Activated CD4-positive, alpha-beta T cell treated with anti-CD3 and anti-CD28 coated beads for 36 hours (primary cell): ENCODE data around the gene SPNS1. TPM values are rescaled to one million over a fixed set of nuclear protein-coding genes. Genes with fewer than 3 reads are reported as not detected.
A peak's percentile ranks its signal among the peaks of the same experiment; 100 is the strongest.
"Not testable (repeated sequence)": the region's sequence is repeated elsewhere in the genome, so short reads cannot be mapped to it uniquely, and the experiment has no call there.

Experiments
- ATAC-seq: fragments of 200-7000 bp; cut with Tn5 transposase; one replicate; pipeline ENCODE4 v1.10.0; 2021; ENCODE audit warnings: mild to moderate bottlenecking, moderate library complexity
- CTCF ChIA-PET: fragments of 350-600 bp; sonication (Branson Sonifier 250); formaldehyde crosslinking; loops from one replicate; lab custom pipeline; 2021; ENCODE audit warnings: antibody characterized with exemption; lab: Charles Lee
- POLR2A ChIA-PET: fragments of 350-600 bp; sonication (Branson Sonifier 250); formaldehyde crosslinking; loops from one replicate; lab custom pipeline; 2021; ENCODE audit warnings: antibody characterized with exemption, inconsistent platforms; lab: Charles Lee
- DNase-seq: peaks from one replicate; pipeline ENCODE4 v3.0.0-alpha.2; 2020
- H3K27ac Mint-ChIP-seq: one replicate; pipeline ENCODE4 v1.8.0; 2021; ENCODE audit warnings: mixed read lengths
- H3K27me3 Mint-ChIP-seq: one replicate; pipeline ENCODE4 v1.8.0; 2021; ENCODE audit warnings: mixed read lengths
- H3K36me3 Mint-ChIP-seq: one replicate; pipeline ENCODE4 v1.8.0; 2021; ENCODE audit warnings: low read depth, mixed read lengths
- H3K4me1 Mint-ChIP-seq: one replicate; pipeline ENCODE4 v1.8.0; 2021; ENCODE audit warnings: mixed read lengths
- H3K4me3 Mint-ChIP-seq: one replicate; pipeline ENCODE4 v1.8.0; 2021; ENCODE audit warnings: mild to moderate bottlenecking, moderate library complexity, mixed read lengths
- H3K9me3 Mint-ChIP-seq: one replicate; pipeline ENCODE4 v1.8.0; 2021; ENCODE audit warnings: low read depth, mixed read lengths
- intact Hi-C, 2 experiments: fragments of 100-400 bp; cut with DNase I in 1 of 2; cut with micrococcal nuclease in 1 of 2; formaldehyde crosslinking; loops; one replicate each; pipeline versions ENCODE4 v1.14.2 to v1.15.1; 2022 to 2024; cut with DNase I, micrococcal nuclease
- total RNA-seq, 2 experiments: library from RNA; stranded (reverse); gene quantifications; one replicate each; pipeline ENCODE4 v1.2.3, GENCODE V29; 2021

Gene SPNS1
- total RNA-seq, 2 experiments from 2014 or later = 12.7 to 14.2 TPM

DNA sequence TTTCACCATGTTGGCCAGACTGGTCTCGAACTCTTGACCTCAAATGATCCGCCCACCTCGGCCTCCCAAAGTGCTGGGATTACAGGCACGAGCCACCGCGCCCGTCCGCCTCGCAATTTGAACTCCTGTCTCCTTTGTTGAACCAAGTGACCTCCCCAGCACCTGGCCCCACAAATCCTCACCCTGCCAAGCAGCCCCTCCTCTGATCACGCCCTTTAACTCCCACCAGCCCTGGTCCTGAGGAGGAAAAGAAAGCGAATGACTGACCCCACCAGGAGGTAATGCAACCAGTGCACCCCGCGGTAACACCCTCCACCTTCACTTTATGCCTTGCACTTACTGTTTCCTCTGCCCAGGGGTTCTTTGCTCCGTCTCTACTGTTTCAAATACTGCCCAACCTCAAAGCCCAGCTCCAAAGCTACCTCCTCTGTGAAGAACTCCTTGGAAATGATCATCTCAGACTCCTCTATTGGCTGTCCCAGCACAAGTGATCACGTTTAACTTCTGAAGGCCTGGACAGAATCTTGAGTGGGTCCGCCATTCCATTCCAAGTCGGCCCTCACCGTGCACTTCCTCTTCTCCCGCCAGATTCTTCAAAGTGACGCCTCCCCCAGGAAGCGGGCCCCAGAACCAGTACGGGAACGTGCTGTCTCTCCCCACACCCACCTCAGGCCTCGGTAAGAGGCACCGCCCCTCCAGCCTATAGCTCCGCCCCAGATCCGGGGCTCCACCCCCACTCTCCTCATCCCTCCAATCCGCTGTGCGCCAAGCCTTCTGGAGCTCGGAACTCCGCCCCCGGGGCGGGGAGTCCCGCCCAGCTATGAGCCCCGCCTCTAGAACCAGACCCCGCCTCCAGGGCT lies 38.4 kb upstream of the SPNS1 start:
- ChIA-PET CTCF (interaction anchor here (0.6 to 1.6 kb wide), 7 partner anchors 9 to 63 kb away, joined by 3 to 34 read pairs (median 4); partner anchors contain the start of gene NFATC2IP), POLR2A (interaction anchor here (0.6 to 1.1 kb wide), 6 partner anchors 9 to 58 kb away, joined by 3 to 8 read pairs (median 4); partner anchors contain the start of gene ATP2A1)
- Mint-ChIP-seq H3K4me3 (peak overlapping the region; percentile 71), H3K9me3 (no peaks in the 10 kb centered on the region), H3K27ac (peak overlapping the region; percentile 83), H3K4me1 (peaks cover 14% of the 10 kb centered on the region), H3K27me3 (no peaks in the 10 kb centered on the region), H3K36me3 (no peaks in the 10 kb centered on the region)
- peak; percentile 95 for DNase-seq
- intact Hi-C loops = loop anchor here (1.0 to 2.0 kb wide), 6 partner anchors 11 to 112 kb away; partner anchors contain the start of genes NFATC2IP (in 2 of the 2), RABEP2 (in 1 of the 2), SH2B1 (in 1 of the 2) and TUFM (in 1 of the 2)
- peak; percentile 100 for ATAC-seq

DNA sequence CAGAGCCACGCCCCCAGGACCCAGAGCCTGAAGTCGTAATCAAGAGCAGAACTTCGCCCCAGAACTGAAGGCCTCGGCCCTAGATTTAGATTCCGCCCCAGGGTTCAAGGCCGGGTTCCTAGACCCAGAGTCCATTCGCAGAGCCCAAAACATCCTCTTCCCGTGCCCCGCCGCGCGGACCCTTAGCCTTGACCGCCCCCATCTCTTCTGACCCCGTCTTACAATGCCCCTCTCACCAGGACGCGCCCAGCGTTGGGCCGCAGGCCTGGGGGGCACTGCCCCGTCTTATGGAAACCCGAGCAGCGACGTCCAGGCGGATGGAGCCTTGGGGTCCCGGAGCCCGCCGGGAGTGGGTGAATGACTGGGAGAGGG lies 37.8 kb upstream of the SPNS1 start:
- peaks cover 14% of the 10 kb centered on the region for H3K4me1 Mint-ChIP-seq
- no peaks in the 10 kb centered on the region for H3K27me3 Mint-ChIP-seq
- CTCF ChIA-PET = interaction anchor here (0.6 to 1.6 kb wide), 7 partner anchors 8 to 64 kb away, joined by 3 to 34 read pairs (median 4); partner anchors contain the start of gene NFATC2IP
- peak overlapping the region; percentile 71 for H3K4me3 Mint-ChIP-seq
- POLR2A ChIA-PET = interaction anchor here (0.6 to 1.1 kb wide), 6 partner anchors 9 to 59 kb away, joined by 3 to 8 read pairs (median 4); partner anchors contain the start of gene ATP2A1
- H3K27ac Mint-ChIP-seq = peak overlapping the region; percentile 83
- intact Hi-C loops = loop anchor here (1.0 to 2.0 kb wide), 6 partner anchors 11 to 112 kb away; partner anchors contain the start of genes NFATC2IP (in 2 of the 2), RABEP2 (in 1 of the 2), SH2B1 (in 1 of the 2) and TUFM (in 1 of the 2)
- ATAC-seq (no peak), DNase-seq (no peak)
- H3K9me3 Mint-ChIP-seq = no peaks in the 10 kb centered on the region
- H3K36me3 Mint-ChIP-seq = no peaks in the 10 kb centered on the region

DNA sequence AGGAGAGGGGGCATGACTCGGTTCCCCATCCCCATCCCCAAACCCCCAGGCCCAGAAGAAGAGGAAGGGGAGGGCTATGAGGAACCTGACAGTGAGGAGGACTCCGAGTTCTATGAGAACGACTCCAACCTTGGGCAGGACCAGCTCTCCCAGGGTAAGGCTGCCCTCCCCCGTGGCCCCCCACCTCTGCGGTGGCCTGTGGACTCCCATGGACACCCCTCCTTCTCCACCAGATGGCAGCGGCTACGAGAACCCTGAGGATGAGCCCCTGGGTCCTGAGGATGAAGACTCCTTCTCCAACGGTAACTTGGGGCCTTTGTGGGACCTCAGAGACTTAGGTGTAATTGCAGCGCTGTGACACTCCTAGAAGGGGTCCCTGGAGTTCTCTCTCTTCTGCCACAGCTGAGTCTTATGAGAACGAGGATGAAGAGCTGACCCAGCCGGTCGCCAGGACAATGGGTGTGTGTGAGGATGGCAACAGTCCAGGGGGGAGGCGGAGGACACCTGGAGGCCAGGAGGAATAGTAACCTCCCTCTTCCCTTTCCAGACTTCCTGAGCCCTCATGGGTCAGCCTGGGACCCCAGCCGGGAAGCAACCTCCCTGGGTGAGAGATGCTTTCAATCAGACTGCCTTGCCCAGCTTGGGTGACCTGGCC lies 37.2 kb upstream of the SPNS1 start:
- Mint-ChIP-seq H3K4me3 (no peak overlapping the region), H3K27ac (no peak overlapping the region), H3K9me3 (no peaks in the 10 kb centered on the region), H3K4me1 (peaks cover 14% of the 10 kb centered on the region), H3K27me3 (no peaks in the 10 kb centered on the region), H3K36me3 (no peaks in the 10 kb centered on the region)
- ChIA-PET POLR2A (interaction anchor here (0.6 to 0.8 kb wide), 2 partner anchors 9 to 99 kb away, joined by 8 to 10 read pairs; no protein-coding TSS in a partner anchor), CTCF (interaction anchor here (0.6 to 1.6 kb wide), 6 partner anchors 8 to 64 kb away, joined by 3 to 34 read pairs (median 4); partner anchors contain the start of gene NFATC2IP)
- ATAC-seq = no peak
- intact Hi-C loops = loop anchor here in 1 of 2 experiments (2.0 kb wide), 1 partner anchor 75 kb away; the partner anchor contains the start of gene SH2B1
- no peak for DNase-seq

DNA sequence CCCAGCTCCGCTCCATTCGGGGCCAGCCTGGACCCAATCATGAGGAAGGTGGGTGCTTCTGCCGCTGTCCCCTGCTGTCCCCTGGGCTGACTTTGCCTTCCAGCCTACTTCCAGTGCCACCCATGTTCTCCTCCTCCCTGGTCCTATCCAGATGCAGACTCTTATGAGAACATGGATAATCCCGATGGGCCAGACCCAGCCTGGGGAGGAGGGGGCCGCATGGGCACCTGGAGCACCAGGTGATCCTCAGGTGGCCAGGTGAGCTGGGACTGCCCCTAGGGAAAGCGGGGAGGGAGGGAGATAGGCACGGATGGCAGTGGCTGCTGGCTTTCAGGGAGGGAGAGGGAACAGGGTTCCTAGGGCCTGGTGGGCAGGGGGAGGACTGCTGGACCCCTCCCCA lies 35.9 kb upstream of the SPNS1 start:
- CTCF ChIA-PET = no interaction called here
- Mint-ChIP-seq H3K27me3 (no peaks in the 10 kb centered on the region), H3K9me3 (no peaks in the 10 kb centered on the region), H3K4me1 (peaks cover 14% of the 10 kb centered on the region), H3K36me3 (no peaks in the 10 kb centered on the region), H3K4me3 (no peak overlapping the region), H3K27ac (no peak overlapping the region)
- POLR2A ChIA-PET = no interaction called here
- intact Hi-C loops = no loop called here
- ATAC-seq (no peak), DNase-seq (no peak)

DNA sequence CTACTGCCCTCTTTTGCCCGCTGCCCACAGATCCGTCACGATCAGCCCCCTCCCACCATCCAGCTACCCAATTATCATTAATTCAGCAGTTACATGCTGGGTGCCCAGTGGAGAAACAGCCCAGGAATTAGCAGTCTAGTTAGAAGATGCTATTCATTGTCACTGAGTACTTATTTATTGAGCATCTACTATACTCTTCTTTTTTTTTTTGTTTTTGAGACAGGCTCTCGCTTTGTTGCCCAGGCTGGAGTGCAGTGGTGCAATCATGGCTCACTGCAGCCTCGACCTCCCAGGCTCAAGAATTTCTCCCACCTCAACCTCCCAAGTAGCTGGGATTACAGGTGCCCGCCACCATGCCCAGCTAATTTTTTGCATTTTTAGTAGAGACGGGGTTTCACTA lies 34.8 kb upstream of the SPNS1 start:
- H3K4me3 Mint-ChIP-seq, POLR2A ChIA-PET, CTCF ChIA-PET, H3K27me3 Mint-ChIP-seq, H3K9me3 Mint-ChIP-seq, intact Hi-C loops, ATAC-seq, DNase-seq, H3K36me3 Mint-ChIP-seq, H3K27ac Mint-ChIP-seq: not testable (repeated sequence)
- H3K4me1 Mint-ChIP-seq = peaks cover 14% of the 10 kb centered on the region

DNA sequence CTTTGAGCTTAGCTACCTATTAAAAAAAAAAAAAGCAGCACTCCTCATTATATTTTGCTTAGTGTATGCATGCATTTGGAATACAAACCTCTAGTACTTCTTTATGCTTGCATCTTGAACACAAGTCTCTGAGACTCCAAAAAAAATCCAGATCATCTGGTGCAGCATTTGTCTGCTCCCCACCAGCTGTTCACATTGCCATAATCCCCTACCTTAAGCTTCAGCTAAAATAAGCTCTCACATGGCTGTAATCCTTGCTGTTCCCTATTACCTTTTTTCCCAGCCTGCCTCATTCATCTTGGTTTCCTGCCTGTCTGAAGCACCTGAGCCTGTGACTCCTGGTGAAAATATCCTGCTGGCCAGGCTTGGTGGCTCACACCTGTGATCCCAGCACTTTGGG lies 31.3 kb upstream of the SPNS1 start:
- Mint-ChIP-seq H3K9me3 (no peaks in the 10 kb centered on the region), H3K27ac (no peak overlapping the region), H3K36me3 (no peaks in the 10 kb centered on the region), H3K4me1 (peaks cover 7% of the 10 kb centered on the region), H3K4me3 (no peak overlapping the region), H3K27me3 (no peaks in the 10 kb centered on the region)
- CTCF ChIA-PET = interaction anchor here (0.6 to 2.6 kb wide), 5 partner anchors 10 to 90 kb away, joined by 3 to 12 read pairs (median 3); partner anchors contain the start of gene SPNS1
- ATAC-seq (no peak), DNase-seq (no peak)
- POLR2A ChIA-PET = no interaction called here
- intact Hi-C loops = no loop called here

DNA sequence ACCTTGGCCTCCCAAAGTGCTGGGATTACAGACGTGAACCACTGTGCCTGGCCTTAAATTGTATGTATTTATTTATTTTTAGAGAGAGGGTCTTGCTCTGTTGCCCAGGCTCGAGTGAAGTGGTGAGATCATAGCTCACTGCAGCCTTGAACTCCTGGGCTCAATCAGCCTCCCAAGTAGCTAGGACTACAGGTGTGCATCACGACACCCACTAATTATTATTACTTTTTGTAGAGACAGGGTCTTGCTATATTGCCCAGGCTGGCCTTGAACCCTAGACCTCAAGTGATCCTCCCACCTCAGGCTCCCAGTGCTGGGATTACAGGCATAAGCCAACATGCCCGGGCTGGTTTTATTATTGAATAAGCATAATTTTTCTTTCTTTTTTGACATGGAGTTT lies 27.9 kb upstream of the SPNS1 start:
- CTCF ChIA-PET = interaction anchor here (0.7 to 0.8 kb wide), 2 partner anchors 26 to 92 kb away, joined by 3 read pairs; no protein-coding TSS in a partner anchor
- H3K27me3 Mint-ChIP-seq = no peaks in the 10 kb centered on the region
- peaks cover 4% of the 10 kb centered on the region for H3K36me3 Mint-ChIP-seq
- intact Hi-C loops = no loop called here
- no peak overlapping the region for H3K4me3 Mint-ChIP-seq
- H3K27ac Mint-ChIP-seq = no peak overlapping the region
- no peak for ATAC-seq
- H3K4me1 Mint-ChIP-seq = peaks cover 15% of the 10 kb centered on the region
- POLR2A ChIA-PET = no interaction called here
- H3K9me3 Mint-ChIP-seq = no peaks in the 10 kb centered on the region
- DNase-seq = no peak

DNA sequence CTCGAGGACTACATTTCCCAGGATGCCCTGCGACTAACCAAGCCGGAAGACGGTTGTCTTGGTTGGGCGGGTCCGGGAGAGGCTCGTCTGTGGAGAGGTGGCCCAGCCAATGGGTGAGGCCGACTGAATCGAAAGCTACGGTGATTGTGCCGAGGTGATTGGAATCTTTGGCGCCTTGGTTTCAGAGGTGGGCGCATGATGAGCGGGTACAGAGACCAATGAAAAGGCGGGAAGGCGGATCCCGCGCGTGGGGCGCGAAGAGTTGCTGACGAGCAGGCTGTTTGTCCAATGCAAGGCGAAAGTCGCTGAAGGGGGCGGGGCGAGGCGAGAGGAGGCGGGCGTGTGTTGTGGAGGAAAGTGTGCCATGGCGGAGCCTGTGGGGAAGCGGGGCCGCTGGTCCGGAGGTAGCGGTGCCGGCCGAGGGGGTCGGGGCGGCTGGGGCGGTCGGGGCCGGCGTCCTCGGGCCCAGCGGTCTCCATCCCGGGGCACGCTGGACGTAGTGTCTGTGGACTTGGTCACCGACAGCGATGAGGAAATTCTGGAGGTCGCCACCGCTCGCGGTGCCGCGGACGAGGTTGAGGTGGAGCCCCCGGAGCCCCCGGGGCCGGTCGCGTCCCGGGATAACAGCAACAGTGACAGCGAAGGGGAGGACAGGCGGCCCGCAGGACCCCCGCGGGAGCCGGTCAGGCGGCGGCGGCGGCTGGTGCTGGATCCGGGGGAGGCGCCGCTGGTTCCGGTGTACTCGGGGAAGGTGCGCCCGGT lies 23.7 kb upstream of the SPNS1 start, which contains the start of gene NFATC2IP:
Gene NFATC2IP (plus strand): TSS at position 290 of the 762 bp plus-strand sequence. CDS start 75 bp downstream, at position 365.
- intact Hi-C loops = loop anchor here (1.0 to 5.0 kb wide), 11 partner anchors 15 to 912 kb away; partner anchors contain the start of genes SH2B1 (in 2 of the 2), TUFM (in 2 of the 2), ATXN2L (in 1 of the 2) and CDIPT (in 1 of the 2)
- Mint-ChIP-seq H3K27me3 (no peaks in the 10 kb centered on the region), H3K9me3 (no peaks in the 10 kb centered on the region), H3K27ac (peak within 1 kb of the TSS; percentile 89), H3K36me3 (peaks cover 30% of the 10 kb centered on the region), H3K4me1 (peaks cover 24% of the 10 kb centered on the region), H3K4me3 (peak within 1 kb of the TSS; percentile 98)
- DNase-seq = peak; percentile 100
- POLR2A ChIA-PET = interaction anchor here (0.6 to 1.0 kb wide), 3 partner anchors 104 to 128 kb away, joined by 3 read pairs; partner anchors contain the start of genes ATXN2L and TUFM
- ATAC-seq = peak; percentile 98
- CTCF ChIA-PET = interaction anchor here (0.7 to 1.0 kb wide), 3 partner anchors 14 to 135 kb away, joined by 3 read pairs; no protein-coding TSS in a partner anchor

DNA sequence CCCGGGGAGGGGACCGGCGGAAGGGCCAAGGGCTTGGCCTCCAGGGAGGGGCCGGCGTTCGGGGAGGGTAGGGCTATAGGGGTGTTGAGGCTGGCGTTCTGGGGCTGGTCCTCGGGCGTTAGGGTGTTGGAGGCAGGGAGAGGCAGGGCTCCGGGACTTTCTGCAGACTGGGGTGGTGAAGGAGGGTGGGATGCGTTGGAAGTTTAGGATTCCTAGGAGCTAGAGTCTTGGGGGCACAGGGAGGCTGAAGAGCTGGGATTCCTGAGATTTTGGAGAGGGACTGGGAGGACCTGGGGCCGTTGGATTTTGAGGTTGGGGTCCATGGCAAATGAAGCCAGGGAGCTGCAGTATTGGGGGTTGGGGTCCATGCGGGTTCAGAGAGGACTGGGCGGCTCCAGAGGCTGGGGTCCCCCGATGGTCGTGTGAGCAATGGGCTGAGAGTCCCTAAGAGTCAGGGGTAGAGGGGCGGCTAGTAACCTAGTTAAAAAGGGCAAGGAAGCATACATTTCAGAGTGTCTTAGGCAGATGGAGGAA lies 23.1 kb upstream of the SPNS1 start:
- intact Hi-C loops = loop anchor here in 1 of 2 experiments (2.0 to 5.0 kb wide), 2 partner anchors 89 to 129 kb away; partner anchors contain the start of genes ATXN2L and SH2B1
- Mint-ChIP-seq H3K27ac (peak overlapping the region; percentile 88), H3K27me3 (no peaks in the 10 kb centered on the region), H3K9me3 (no peaks in the 10 kb centered on the region), H3K4me3 (peak overlapping the region; percentile 98), H3K4me1 (peaks cover 23% of the 10 kb centered on the region), H3K36me3 (peaks cover 33% of the 10 kb centered on the region)
- ChIA-PET POLR2A (no interaction called here), CTCF (no interaction called here)
- peak; percentile 65 for DNase-seq
- ATAC-seq = no peak

DNA sequence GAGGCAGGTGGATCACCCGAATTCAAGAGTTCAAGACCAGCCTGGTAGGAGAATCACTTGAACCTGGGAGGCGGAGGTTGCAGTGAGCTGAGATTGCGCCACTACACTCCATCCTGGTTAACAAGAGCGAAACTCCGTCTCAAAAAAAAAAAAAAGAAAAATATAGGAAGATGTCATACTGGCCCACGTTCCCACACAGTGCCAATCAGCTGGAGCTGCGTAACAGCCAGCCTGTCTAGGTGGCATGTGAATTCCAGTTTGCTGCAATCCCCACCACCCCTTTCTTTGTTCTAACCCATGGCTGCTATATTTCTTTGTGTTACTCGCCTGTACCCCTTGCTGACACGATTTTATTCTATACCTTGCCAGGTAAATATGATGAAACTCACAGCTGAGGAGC lies 16.4 kb upstream of the SPNS1 start:
- no peak for ATAC-seq
- H3K4me3 Mint-ChIP-seq = no peak overlapping the region
- DNase-seq = no peak
- intact Hi-C loops = no loop called here
- H3K36me3 Mint-ChIP-seq = peaks cover 56% of the 10 kb centered on the region
- H3K27me3 Mint-ChIP-seq = no peaks in the 10 kb centered on the region
- H3K27ac Mint-ChIP-seq = no peak overlapping the region
- H3K9me3 Mint-ChIP-seq = no peaks in the 10 kb centered on the region
- H3K4me1 Mint-ChIP-seq = peaks cover 3% of the 10 kb centered on the region
- ChIA-PET POLR2A (interaction anchor here (0.6 kb wide), 1 partner anchor 11 kb away, joined by 9 read pairs; no protein-coding TSS in a partner anchor), CTCF (no interaction called here)
